Measurements from ENCODE around the gene GNG7.
A peak's percentile ranks its signal among the peaks of the same experiment; 100 is the strongest.
"Not testable (repeated sequence)": the region's sequence is repeated elsewhere in the genome, so short reads cannot be mapped to it uniquely, and the experiment has no call there.

GNG7 gene

DNA sequence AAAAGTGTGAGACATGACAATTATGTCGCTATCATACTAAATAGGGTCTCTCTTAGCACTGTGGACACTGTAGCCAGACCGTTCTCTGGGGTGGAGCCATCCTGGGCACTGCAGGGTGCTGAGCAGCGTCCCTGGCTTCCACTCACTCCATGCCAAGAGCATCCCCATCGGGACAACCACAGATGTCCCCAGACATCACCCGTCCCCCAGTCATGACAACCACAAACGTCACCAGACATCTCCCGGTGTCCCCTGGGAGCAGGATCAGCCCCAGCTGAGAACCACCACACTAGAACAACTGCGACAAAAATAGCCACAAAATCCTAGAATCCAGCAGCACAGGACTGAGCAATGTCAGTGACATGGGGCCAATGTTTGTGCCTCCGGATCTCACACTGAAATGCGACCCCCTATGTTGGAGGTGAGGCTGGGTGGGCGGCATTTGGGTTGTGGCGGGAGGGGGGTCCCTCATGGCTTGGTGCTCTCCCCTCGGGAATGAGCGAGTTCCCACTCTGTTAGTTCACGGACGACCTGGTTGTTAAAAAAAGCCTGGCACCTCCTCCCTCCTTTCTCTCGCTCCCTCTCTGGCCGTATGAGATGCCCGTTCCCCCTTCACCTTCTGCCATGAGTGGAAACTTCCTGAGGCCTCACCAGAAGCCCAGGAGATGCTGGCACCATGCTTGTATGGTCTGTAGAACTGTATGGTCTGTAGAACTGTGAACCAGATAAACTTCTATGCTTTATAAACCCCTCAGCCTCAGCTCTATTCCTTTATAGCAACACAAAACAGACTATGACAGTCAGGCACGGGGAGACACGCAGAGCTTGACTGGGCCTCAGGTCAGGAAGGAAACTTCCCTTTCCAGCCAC, 132.7 kb downstream of the GNG7 start:
- no peak for DNase-seq

DNA sequence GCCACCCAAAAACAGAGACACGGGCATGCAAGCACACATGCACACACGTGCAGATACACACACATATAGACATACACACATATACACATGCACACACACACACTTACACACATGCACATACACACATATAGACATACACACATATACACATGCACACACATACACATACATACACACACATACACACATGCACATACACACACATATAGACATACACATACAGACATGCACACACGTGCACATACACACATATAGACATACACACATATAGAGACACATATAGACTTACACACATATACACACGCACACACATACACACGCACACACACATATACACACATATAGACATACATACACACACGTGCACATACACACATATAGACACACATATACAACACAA, 134.5 kb downstream of the GNG7 start:
- no peak for DNase-seq

DNA sequence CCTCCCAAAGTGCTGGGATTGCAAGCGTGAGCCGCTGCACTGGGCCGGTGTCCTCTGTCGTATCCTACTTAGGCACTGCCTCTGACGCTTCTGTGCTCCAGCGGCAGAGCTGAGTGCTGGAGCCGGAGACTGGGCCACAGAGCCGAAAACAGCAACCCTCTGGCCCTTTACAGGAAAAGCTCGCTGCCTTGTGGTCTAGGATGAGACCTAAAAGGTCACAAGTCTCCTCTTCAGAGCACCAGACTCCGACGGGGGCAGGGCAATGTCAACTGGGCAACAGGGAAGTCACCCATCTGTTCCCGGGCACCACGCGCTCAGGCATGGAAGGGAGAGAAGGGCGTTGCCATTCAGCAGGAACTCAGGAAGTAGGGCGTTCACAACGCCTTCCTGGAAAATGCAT, 134.9 kb downstream of the GNG7 start:
- no peak for DNase-seq

DNA sequence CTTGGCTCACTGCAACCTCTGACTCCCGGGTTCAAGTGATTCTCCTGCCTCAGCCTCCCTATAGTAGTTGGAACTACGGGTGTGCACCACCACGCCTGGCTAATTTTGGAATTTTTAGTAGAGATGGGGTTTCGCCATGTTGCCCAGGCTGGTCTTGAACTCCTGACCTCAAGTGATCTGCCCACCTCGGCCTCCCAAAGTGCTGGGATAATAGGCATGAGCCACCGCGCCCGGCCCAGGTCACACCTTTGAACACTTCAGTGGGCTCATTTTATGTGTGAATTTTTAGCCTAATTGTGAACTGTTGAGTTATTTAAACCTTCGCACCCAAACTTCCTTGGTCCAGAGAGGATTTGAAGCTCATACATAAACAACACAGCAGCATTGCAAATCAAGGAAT, 138.9 kb downstream of the GNG7 start:
- not testable (repeated sequence) for DNase-seq

DNA sequence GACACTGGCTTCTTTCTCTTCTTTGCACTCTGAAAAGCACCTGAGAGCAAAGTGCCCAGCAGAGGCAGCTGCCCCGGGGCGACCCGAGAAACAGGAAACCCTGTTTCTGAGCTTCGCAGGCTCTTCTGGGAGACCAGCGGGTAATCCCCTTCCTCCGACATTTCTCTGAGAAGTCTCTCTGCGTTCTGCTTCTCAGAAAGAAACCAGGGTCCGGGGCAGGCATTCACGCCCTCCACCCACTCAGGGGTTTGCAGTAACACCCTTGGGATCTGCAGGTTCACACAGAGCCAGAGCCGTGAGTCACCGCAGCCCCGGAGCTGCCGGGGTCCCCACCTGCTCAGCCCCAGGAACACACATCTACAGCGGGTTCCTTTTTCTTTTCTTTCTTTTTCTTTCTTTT, 140.6 kb downstream of the GNG7 start:
- no peak for DNase-seq

DNA sequence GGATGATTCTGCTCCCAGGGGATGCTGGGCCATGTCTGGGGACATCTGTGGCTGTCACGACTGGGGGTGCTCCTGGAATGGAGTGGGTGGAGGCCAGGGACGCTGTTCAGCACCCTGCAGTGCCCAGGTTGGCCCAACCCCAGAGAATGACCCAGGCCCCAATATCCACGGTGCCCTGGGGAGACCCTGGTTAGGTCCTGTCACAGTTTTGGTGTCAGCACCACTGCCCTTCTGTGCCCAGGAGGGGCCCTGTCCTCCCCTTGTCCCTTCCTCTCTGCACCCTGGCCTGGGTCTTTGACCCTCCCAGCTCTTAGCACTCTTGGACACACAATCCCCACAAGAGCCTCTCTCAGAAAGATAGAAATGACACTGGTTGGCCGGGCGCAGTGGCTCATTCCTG, 141.3 kb downstream of the GNG7 start:
- no peak for DNase-seq

DNA sequence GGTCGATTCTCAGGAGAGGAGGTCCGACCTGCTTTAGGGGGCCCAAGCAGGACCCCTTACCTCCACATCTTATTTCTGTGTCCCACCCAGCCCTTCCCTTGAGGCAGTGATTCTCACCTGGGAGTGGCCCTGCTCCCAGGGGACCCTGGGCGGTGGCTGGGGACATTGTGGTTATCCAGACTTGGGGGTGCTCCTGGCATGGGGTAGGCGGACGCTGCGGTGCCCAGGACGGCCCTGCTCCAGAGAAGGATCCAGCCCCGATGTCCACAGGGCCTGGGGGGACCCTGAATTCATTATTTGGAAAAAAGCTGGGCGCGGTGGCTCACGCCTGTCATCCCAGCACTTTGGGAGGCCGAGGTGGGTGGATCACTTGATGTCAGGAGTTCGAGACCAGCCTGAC, 142.1 kb downstream of the GNG7 start:
- no peak for DNase-seq

DNA sequence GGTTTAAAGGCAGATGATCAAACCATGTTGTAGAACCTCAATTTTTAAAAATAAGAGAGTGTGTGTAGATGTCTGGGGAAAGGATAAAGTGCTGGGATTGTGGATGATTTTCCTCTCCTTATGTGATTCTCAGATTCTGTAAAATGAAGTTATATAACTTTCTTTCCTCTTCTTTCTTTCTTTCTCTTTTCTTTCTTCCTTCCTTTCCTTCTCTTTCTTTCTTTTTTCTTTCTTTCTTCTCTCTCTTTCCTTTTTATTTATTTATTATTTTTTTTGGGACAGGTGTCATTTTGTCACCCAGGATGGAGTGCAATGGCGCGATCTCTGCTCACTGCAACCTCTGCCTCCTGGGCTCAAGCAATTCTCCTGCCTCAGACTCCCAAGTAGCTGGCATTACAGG, 144.0 kb downstream of the GNG7 start:
- DNase-seq, result no peak

DNA sequence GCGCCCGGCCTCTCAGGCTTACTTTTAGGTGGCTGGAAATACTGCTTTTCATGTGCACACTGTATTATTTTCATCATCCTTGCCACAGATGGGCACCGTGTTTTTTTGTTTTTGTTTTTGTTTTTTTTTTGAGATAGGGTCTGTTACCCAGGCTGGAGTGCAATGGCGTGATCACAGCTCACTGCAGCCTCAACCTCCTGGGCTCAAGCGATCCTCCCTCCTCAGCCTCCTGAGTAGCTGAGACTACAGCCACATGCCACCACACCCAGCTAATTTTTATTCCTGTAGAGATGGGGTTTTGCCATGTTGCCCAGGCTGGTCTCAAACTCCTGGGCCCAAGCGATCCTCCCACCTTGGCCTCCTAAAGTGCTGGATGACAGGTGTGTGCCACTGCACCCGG, 144.4 kb downstream of the GNG7 start:
- not testable (repeated sequence) for DNase-seq

DNA sequence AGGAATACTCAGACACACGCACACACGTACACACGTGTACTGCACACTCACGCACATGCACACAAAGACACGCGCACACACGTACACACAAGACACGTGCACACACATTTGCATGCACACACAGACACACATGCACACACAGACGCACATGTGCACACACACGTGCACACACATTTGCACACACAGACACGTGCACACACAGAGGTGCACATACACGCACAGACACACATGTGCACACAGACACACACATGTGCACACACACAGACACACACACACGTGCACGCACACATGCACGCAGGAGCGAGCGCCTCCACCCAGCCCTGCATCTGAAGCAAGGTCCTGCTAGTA, 145.4 kb downstream of the GNG7 start:
- no peak for DNase-seq

DNA sequence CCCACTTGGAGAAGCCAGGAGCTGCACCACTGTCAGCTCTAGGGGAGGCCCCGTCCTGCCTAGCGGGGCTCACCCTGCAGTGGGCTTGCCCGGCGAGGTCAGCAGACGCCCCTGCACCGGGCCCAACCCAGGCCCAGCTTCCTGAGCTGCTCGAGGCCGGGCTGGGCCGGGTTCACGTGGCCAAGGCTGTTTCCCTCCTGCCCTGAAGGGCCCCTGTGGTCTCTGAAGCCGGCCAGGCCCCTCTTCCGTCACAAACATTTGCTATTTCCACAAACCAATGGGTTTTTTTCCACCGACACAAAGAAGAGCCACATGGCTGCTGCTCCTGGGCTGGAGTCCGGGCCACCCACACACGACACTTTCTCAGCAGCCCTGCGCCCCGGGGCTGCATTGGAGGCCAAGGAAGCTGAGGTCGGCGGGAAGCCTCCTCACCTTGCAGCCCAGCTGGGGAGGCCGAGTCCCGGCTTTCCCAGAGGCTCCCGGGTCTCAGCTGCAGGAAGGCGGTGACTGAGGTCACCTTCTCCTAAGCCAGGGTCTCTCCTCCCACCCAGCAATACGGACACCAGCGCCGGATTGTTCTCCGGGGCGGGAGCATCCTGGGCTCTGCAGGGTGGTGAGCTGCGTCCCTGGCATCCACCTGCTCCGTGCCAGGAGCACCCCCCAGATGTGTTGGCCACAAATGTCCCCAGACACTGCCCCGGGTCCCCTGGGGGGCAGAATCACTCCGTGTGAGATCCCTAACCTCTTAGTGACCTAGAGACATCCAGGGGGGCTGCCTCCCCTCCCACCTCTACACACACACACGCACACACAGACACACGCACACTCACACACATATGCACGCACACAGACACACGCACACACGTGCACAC, 146.0 kb downstream of the GNG7 start:
- no peak for DNase-seq

DNA sequence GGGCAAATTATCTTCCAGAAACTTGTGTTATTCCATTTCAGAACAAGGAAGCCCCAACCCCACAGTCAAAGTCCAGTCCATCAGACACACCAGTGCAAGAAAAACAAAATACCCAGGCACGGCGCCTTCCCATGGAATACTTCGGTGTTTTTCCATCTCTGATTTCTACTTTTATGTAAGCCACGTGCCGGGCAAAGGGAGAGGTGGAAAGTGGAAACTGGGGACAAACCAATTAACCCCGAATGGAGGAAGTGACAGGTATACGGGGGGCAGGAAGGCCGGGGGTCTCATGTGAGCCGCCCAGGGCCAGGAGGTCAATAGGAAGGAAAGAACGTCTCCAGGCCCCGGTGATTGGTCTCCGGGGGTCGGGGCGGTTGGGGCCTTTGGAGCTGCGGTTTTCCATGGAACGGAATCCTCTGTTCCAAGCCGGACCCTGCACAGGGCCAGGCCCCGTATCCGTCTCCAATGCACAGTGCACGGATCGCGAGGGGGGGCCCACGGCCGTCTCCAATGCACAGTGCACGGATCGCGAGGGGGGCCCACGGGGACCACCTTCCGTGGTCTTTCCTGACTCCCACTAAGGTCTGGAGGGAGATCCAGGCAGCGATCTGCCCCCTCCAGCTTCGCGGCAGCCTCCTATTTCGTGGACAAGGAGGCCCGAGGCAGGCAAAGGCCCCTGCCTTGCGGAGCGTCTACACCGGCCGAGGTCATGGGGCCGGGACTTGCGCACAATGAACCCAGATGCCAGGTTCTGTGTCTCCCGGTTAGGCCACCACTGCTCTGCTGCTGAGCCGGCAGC, 146.9 kb downstream of the GNG7 start:
- DNase-seq, result no peak

DNA sequence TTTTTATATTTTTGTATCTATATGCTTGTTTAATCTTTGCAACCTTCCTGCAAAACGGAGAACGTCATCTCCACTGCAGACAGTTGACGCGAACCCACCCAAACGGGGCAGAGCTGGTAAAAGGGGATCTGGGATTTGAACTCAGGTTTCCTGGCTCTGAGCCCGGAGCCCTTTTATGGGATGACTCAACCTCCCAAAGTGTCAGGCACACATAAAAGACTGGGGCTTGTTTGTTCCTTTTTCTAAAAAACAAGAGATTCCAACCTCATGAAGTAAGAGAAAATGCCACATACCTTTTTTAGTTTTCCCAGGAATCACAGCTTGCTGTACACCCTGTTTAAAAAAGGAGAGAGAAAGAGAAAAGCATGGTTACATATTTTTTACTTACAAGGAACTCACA, 147.6 kb downstream of the GNG7 start:
- DNase-seq, result no peak

DNA sequence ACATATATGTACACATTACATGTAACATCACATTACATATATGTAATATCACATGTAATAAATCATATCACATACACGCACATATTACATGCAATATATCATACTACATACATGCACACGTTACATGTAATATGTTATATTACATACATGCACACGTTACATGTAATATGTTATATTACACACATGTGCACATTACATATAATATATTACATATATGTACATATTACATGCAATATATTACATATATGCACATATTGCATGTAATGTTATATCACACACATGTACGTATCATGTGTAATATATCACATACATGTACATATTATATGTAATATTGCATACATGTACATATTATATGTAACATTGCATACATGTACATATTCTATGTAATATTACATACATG, 149.0 kb downstream of the GNG7 start:
- DNase-seq, result no peak

DNA sequence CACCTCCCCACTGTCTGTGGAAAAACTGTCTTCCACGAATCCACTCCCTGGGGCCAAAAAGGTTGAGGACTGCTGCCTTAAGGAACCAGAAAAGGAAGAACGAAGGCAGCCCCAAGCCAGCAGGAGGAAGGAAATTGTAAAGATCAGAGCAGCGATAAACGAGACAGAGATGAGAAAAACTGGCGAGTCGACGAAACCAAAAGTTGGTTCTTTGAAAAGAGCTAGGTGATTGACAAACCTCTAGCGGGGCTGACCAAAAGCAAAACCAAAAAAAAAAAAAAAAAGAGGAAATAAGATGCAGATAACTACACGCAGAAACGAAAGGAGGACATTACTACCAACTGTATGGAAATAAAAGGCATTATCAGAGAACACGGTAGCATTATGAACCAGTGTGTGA, 149.6 kb downstream of the GNG7 start:
- no peak for DNase-seq

DNA sequence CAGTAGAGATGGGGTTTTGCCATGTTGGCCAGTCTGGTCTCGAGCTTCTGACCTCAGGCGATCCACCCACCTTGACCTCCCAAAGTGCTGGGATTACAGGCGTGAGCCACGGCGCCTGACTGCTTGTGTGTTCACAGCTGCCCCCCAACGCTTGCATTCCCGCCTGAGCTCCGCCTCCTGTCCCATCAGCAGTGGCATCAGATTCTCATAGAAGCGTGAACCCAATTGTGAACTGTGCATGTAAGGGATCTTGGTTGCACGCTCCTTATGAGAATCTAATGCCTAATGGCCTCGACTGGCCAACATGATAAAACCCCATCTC, 150.7 kb downstream of the GNG7 start:
- DNase-seq, result no peak

DNA sequence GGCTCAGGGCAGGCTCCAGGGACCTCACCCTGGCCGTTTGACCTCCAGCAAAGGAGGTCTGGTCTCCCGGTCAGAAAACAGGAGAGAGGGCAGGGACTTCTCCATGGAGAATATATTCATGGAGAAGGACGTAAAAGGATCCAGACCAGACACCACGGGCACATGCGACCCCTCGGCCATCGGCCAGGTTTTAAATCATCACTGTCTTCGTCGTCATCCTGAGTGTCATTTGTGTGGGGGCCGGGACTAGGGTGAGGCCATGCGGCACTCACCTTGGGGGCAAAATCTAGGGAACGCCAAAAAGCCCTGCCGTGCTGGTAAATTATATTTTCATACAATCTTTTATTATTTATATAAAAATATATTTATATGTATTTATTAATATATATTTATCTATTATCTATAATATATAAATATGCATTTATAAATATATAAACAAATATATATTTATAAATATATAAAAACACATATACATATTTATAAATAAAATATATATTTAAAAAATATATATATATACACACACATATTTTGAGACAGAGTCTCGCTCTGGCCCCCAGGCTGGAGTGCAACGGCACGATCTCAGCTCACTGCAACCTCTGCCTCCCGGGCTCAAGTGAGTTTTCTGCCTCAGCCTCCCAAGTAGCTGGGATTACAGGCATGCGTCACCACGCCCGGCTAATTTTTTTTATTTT, 151.2 kb downstream of the GNG7 start:
- DNase-seq, result no peak

DNA sequence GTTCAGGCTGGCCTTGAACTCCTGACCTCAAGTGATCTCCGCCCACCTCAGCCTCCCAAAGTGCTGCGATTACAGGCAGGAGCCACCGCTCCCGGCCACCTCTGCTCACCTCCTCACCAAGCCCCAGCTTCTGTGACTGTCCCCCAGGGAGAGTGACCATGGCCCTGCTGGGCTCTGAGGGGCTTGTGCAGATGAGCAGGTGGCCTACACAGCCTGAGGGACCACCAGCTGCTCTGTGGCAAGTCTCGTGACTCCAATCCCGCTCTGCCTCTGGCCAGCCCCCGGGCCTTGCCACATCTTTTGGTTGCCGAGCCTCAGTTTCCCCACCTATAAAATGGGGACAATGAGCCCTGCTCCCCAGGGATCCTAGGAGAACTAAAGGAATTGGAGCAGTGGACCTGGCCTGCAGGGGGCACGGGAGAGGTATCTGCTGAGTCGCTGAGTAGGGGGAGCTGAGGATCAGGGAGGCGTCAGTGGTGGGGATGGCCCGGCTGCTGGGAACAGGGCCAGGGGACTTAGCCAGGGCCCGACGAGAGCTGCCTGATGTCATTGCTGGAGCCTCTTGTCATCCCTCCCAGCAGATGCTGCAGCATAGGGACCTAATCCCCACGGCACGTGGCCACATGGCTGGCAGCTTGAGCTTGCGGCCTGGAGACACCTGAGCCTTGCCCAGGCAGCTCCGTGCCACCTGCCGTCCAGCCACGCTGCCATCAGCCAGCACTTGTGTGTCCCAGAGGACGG, 151.9 kb downstream of the GNG7 start:
- DNase-seq, result peak; percentile 40

DNA sequence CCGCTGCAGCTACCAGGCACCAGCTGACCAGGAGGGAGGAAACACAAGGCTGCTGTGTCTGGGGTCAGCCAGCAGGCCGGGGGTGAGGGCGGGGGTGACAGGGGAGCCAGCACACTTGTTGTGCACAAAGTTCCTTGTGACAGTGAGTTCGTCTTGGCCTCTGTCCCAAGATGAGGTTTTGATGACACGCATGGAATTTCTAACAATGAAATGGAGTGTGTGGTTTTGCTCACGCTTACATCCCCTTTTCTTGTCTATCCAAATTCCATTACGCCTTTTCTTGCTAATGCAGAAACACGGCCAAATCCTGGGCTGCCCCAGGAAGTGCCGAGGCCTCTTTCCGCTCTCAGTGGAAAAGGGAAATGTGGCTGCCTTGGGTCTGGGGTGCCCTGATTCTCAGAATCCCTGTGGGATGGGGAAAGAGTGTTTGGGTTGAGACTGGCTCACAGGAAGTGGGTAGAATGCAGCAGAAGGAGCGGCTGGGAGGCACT, 152.7 kb downstream of the GNG7 start:
- DNase-seq, result no peak

DNA sequence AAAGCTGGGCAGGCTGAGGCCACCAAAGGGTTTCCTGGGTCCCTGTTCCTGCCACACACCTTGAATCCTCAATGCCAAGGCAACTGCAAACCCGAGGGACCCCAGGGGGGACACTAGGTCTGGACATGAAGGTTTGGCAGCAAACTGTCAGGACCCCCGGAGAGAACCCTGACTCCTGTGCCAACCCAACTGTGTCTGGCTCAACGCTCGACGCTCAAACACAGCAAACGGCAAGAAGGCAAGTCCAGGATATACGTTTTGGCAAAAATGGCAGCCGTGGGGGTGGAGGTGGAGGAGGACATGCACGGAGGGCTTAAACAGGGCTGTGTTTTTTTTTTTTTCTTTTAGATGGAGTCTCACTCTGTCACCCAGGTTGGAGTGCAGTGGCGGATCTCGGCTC, 153.5 kb downstream of the GNG7 start:
- DNase-seq, result no peak

DNA sequence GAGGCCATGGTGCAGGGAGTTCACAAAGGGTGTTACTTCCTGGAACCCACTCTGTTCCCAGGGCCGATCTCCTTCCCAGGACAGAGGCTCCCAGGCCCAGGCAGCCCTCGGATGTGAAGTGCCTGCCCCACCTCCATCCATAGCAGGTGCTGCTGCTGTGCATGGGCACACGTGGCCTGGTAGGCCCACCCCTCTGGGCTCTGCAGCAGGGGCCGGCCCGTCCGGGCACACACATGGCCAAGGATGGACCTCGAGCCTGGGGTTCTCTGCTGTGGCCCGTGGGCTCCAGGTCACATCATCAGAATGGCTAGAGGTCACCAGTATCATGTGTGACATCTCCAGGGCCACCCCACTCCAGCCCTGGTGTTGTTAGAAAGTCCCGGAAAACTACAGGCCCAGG, 154.8 kb downstream of the GNG7 start:
- no peak for DNase-seq

DNA sequence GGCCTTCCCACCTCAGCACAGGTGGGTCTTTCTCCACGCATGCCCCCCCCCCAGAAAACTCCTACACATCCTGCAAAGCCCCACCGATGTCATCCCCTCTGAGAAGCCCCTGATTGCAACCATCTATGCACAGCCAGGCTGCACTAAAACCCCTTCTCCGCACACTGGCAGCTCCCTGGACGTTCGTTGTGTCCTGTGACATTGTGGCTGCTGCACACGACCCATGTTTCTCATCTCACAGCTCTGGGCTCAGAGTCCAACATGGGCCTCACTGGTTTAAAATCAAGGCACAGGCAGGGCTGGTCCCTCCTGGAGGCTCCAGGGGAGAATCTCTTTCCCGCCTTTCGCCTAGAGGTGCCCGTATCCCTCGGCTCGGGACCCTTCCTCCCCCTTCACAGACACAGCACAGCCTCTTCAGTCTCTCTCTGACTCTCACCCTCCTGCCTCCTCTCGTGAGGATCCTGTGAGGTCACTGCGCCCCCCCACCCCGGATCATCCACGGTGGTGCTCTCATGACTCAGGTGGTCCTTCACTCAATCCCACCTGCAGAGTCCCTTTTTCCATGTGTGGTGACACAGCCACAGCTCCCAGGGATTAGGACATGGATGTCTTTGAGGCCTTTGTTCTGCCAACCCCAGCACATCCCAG, 155.3 kb downstream of the GNG7 start:
- DNase-seq, result no peak
